ENCODE measurements around the gene IL4R.

Gene IL4R

GRCh38 chr16:27363246-27363632, 49.5 kb downstream of the IL4R start:
- no peak for DNase-seq

- no peak for DNase-seq
Observed at GRCh38 chr16:27363797-27364196, 50.0 kb downstream of the IL4R start.

- no peak for DNase-seq
Observed at GRCh38 chr16:27364493-27365141, 50.8 kb downstream of the IL4R start.

GRCh38 chr16:27365142-27366089, 51.6 kb downstream of the IL4R start:
- no peak for DNase-seq

GRCh38 chr16:27366687-27367460, 53.1 kb downstream of the IL4R start:
- DNase-seq: no peak

- DNase-seq: peak; percentile 88 to 89
Observed at GRCh38 chr16:27367461-27368357, 53.9 kb downstream of the IL4R start.

GRCh38 chr16:27368358-27368722, 54.6 kb downstream of the IL4R start:
- DNase-seq: no peak

GRCh38 chr16:27369806-27370205, 56.0 kb downstream of the IL4R start:
- no peak for DNase-seq

- no peak for DNase-seq
Observed at GRCh38 chr16:27370318-27370717, 56.5 kb downstream of the IL4R start.

- DNase-seq: no peak
Observed at GRCh38 chr16:27373312-27373711, 59.5 kb downstream of the IL4R start.

GRCh38 chr16:27374221-27374803, 60.5 kb downstream of the IL4R start:
- DNase-seq: no peak

- DNase-seq: peak; percentile 46 to 52
Observed at GRCh38 chr16:27374804-27375425, 61.1 kb downstream of the IL4R start.

GRCh38 chr16:27377666-27378485, 64.1 kb downstream of the IL4R start:
- DNase-seq: no peak

GRCh38 chr16:27378871-27379481, 65.2 kb downstream of the IL4R start:
- DNase-seq: peak in 1 of 2 donors; percentile 34

GRCh38 chr16:27379919-27380318, 66.1 kb downstream of the IL4R start:
- no peak for DNase-seq

GRCh38 chr16:27381236-27381635, 67.5 kb downstream of the IL4R start:
- DNase-seq: no peak

GRCh38 chr16:27381974-27382855, 68.4 kb downstream of the IL4R start:
- no peak for DNase-seq

- DNase-seq: peak in 1 of 2 donors; percentile 67
Observed at GRCh38 chr16:27383556-27384243, 69.9 kb downstream of the IL4R start.

Measured in CD4-positive, alpha-beta T cell treated with Interferon alpha-2 for 1 hour (primary cell).